ENCODE results near the gene CACNA2D3. TPM values are rescaled to one million over a fixed set of nuclear protein-coding genes. Genes with fewer than 3 reads are reported as not detected.

The CACNA2D3 gene
- polyA plus RNA-seq, 2 of the 4 experiments (the other 2 are of a cell fraction), result 0.04 to 0.05 TPM

GRCh38 chr3:54159917-54160316 lies 37.6 kb downstream of the CACNA2D3 start (continued):
- TF ChIP-seq, protein P1, sequence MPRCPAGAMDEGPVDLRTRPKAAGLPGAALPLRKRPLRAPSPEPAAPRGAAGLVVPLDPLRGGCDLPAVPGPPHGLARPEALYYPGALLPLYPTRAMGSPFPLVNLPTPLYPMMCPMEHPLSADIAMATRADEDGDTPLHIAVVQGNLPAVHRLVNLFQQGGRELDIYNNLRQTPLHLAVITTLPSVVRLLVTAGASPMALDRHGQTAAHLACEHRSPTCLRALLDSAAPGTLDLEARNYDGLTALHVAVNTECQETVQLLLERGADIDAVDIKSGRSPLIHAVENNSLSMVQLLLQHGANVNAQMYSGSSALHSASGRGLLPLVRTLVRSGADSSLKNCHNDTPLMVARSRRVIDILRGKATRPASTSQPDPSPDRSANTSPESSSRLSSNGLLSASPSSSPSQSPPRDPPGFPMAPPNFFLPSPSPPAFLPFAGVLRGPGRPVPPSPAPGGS (IDR thresholded peaks at IDR 0.05), result no peak
- TF ChIP-seq, protein P2, sequence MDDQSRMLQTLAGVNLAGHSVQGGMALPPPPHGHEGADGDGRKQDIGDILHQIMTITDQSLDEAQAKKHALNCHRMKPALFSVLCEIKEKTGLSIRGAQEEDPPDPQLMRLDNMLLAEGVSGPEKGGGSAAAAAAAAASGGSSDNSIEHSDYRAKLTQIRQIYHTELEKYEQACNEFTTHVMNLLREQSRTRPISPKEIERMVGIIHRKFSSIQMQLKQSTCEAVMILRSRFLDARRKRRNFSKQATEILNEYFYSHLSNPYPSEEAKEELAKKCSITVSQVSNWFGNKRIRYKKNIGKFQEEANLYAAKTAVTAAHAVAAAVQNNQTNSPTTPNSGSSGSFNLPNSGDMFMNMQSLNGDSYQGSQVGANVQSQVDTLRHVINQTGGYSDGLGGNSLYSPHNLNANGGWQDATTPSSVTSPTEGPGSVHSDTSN (IDR thresholded peaks at IDR 0.05), result no peak

DNA sequence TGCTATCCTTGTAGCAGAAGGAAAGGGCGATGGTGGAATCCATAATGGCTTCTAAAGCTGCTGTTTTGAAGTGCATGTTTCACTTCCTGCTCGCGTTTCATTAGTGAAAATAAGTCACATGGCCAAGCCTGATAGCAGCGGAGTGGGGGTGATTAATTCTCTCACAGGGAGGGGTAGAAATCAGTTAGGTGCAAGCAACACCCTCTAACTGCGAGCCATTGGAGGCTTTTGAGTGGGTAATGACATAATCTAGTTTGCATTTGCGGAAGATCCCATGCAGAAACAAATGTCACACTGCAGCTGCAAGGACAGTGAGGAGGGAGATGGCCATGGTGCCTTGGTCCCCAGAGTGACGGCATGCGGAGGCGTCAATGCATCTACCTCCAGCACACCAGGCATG lies 41.1 kb downstream of the CACNA2D3 start:
- DNase-seq (ENCODE audit: low read depth in 1 of 2, low spot score in 1 of 2) (no peak), FAIRE-seq (no peak), ATAC-seq (no peak)
- Histone ChIP-seq H3K9me3 (no peaks in the 10 kb centered on the region), H3K4me1 (no peaks in the 10 kb centered on the region), H3K4me3 (no peak overlapping the region), H3K27ac (no peak overlapping the region), H3K4me2 (no peak overlapping the region)
- ChIA-PET POLR2A (no interaction called here), CTCF (no interaction called here)
- 34% methylated on average over 8 of the region's 9 CpGs for WGBS (ENCODE audit: missing lambda C conversion rate)
- no peak for TF ChIP-seq RARB (CRISPR knock-in tag; IDR thresholded peaks at IDR 0.05)
- TF ChIP-seq JUN (IDR thresholded peaks at IDR 0.05), result no peak
- no peak for TF ChIP-seq HDAC2 (IDR thresholded peaks at IDR 0.05)
- no peak for TF ChIP-seq MYC (IDR thresholded peaks at IDR 0.05; ENCODE audit: borderline replicate concordance, low read length)
- TF ChIP-seq CEBPB (IDR thresholded peaks at IDR 0.05), result no peak
- TF ChIP-seq CHD2 (IDR thresholded peaks at IDR 0.05; ENCODE audit: low read length, partially characterized antibody), result no peak
- TF ChIP-seq ATOH8 (CRISPR knock-in tag; IDR thresholded peaks at IDR 0.05; ENCODE audit: low read depth), result no peak
- TF ChIP-seq HOXA7 (CRISPR knock-in tag; IDR thresholded peaks at IDR 0.05), result no peak
- TF ChIP-seq RCOR1 (IDR thresholded peaks at IDR 0.05; ENCODE audit: low read depth, low read length), result no peak

- POLR2A ChIA-PET, result no interaction called here
- H3K27ac ChIP-seq, result no peak overlapping the region
- no peak for ATAC-seq
Measured at GRCh38 chr3:54164192-54164975, 42.0 kb downstream of the CACNA2D3 start.

More at GRCh38 chr3:54164192-54164975, 42.0 kb downstream of the CACNA2D3 start:
- no peak overlapping the region for H3K4me3 ChIP-seq
- FAIRE-seq (no peak), DNase-seq (ENCODE audit: low read depth in 1 of 2, low spot score in 1 of 2) (no peak)
- H3K9me3 ChIP-seq, result no peaks in the 10 kb centered on the region
- CTCF ChIA-PET, result no interaction called here
- TF ChIP-seq, protein P3, sequence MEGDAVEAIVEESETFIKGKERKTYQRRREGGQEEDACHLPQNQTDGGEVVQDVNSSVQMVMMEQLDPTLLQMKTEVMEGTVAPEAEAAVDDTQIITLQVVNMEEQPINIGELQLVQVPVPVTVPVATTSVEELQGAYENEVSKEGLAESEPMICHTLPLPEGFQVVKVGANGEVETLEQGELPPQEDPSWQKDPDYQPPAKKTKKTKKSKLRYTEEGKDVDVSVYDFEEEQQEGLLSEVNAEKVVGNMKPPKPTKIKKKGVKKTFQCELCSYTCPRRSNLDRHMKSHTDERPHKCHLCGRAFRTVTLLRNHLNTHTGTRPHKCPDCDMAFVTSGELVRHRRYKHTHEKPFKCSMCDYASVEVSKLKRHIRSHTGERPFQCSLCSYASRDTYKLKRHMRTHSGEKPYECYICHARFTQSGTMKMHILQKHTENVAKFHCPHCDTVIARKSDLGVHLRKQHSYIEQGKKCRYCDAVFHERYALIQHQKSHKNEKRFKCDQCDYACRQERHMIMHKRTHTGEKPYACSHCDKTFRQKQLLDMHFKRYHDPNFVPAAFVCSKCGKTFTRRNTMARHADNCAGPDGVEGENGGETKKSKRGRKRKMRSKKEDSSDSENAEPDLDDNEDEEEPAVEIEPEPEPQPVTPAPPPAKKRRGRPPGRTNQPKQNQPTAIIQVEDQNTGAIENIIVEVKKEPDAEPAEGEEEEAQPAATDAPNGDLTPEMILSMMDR (IDR thresholded peaks at IDR 0.05), result no peak
- TF ChIP-seq, protein P4, sequence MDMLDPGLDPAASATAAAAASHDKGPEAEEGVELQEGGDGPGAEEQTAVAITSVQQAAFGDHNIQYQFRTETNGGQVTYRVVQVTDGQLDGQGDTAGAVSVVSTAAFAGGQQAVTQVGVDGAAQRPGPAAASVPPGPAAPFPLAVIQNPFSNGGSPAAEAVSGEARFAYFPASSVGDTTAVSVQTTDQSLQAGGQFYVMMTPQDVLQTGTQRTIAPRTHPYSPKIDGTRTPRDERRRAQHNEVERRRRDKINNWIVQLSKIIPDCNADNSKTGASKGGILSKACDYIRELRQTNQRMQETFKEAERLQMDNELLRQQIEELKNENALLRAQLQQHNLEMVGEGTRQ (IDR thresholded peaks at IDR 0.05), result no peak
- no peak for TF ChIP-seq RNF2 (IDR thresholded peaks at IDR 0.05; ENCODE audit: borderline replicate concordance, low read depth)
- no peak for TF ChIP-seq EHMT2 (IDR thresholded peaks at IDR 0.05; ENCODE audit: low read depth)
- TF ChIP-seq ATOH8 (CRISPR knock-in tag; IDR thresholded peaks at IDR 0.05; ENCODE audit: low read depth), result no peak
- no peak for TF ChIP-seq KDM5A (IDR thresholded peaks at IDR 0.05)
- TF ChIP-seq TFCP2L1 (CRISPR knock-in tag; IDR thresholded peaks at IDR 0.05), result no peak
- no peak for TF ChIP-seq RCOR1 (IDR thresholded peaks at IDR 0.05; ENCODE audit: low read depth, low read length)
- no peak for TF ChIP-seq HOXA7 (CRISPR knock-in tag; IDR thresholded peaks at IDR 0.05)
- no peak for TF ChIP-seq GATA3 (IDR thresholded peaks at IDR 0.05; ENCODE audit: borderline replicate concordance)
- no peak for TF ChIP-seq RARB (CRISPR knock-in tag; IDR thresholded peaks at IDR 0.05)
- TF ChIP-seq NFE2L2 (conservative IDR thresholded peaks at IDR 0.05; ENCODE audit: low read length), result no peak
- TF ChIP-seq JUN (IDR thresholded peaks at IDR 0.05), result no peak
- no peak overlapping the region for H3K4me2 ChIP-seq
- 20% methylated on average over 8 of the region's 10 CpGs for WGBS (ENCODE audit: missing lambda C conversion rate)
- no peaks in the 10 kb centered on the region for H3K4me1 ChIP-seq

All from A549 (cell line).